IMR-90 (cell line): ENCODE data around the gene TRMO. TPM values are rescaled to one million over a fixed set of nuclear protein-coding genes. Genes with fewer than 3 reads are reported as not detected.

Experiments
- ATAC-seq: fragments of 200-7000 bp; cut with Tn5 transposase; 2 replicates; pipeline ENCODE4 v1.9.1; 2020; ENCODE audit warnings: low read depth, mild to moderate bottlenecking, moderate library complexity
- BruUV-seq: library from RNA; stranded (reverse); fragments of 400-500 nt; replicated peaks from 2 replicates; lab custom pipeline; 2021; lab: Mats Ljungman, UMichigan
- CTCF ChIA-PET: fragments of 300-600 bp; formaldehyde crosslinking; extraction: SDS; loops from one replicate; lab custom pipeline; 2021; ENCODE audit warnings: antibody characterized with exemption; lab: Yijun Ruan, JAX
- POLR2A ChIA-PET: fragments of 300-600 bp; sonication (Branson Sonifier 250); formaldehyde crosslinking; loops from one replicate; lab custom pipeline; 2022; ENCODE audit warnings: antibody characterized with exemption; ENCODE audit not compliant: unreplicated experiment; lab: Charles Lee
- DNase-seq: peaks from one replicate; pipeline ENCODE4 v3.0.0; 2013
- H2AFZ ChIP-seq: replicated peaks from 2 replicates; pipeline ENCODE3; 2013; ENCODE audit warnings: low read length, mild to moderate bottlenecking; ENCODE audit not compliant: poor library complexity
- H2AK5ac ChIP-seq: 2 replicates; pipeline ENCODE4 v1.6.1; 2013; ENCODE audit warnings: low read depth, low read length, inconsistent platforms
- H2AK9ac ChIP-seq: replicated peaks from 2 replicates; pipeline ENCODE3; 2013; ENCODE audit warnings: mild to moderate bottlenecking, low read depth, low read length, moderate library complexity; ENCODE audit not compliant: poor library complexity
- H2BK120ac ChIP-seq: 2 replicates; pipeline ENCODE4 v1.6.1; 2013; ENCODE audit warnings: low read depth, low read length, inconsistent platforms
- H2BK15ac ChIP-seq: 3 replicates; pipeline ENCODE4 v1.6.1; 2013; ENCODE audit warnings: low read depth, low read length, inconsistent platforms
- H2BK20ac ChIP-seq: 2 replicates; pipeline ENCODE4 v1.6.1; 2013; ENCODE audit warnings: low read depth, mild to moderate bottlenecking, inconsistent platforms, low read length, moderate library complexity
- H2BK5ac ChIP-seq: 2 replicates; pipeline ENCODE4 v1.6.1; 2013; ENCODE audit warnings: mild to moderate bottlenecking, low read depth, low read length, inconsistent platforms; ENCODE audit not compliant: poor library complexity, severe bottlenecking
- H3K14ac ChIP-seq: replicated peaks from 2 replicates; pipeline ENCODE4 v1.6.1; 2013; ENCODE audit warnings: low read depth, low read length, inconsistent platforms
- H3K18ac ChIP-seq: 2 replicates; pipeline ENCODE4 v1.6.1; 2013; ENCODE audit warnings: low read depth, low read length, control low read depth
- H3K23ac ChIP-seq: 2 replicates; pipeline ENCODE4 v1.6.1; 2013; ENCODE audit warnings: low read depth, low read length, inconsistent platforms
- H3K27ac ChIP-seq: 2 replicates; pipeline ENCODE4 v1.5.1; 2013; ENCODE audit warnings: mild to moderate bottlenecking, control low read depth, low read length; ENCODE audit not compliant: insufficient read depth
- H3K27me3 ChIP-seq: 2 replicates; pipeline ENCODE4 v1.6.1; 2013; ENCODE audit warnings: low read length; ENCODE audit not compliant: control insufficient read depth, insufficient read depth
- H3K36me3 ChIP-seq: 2 replicates; pipeline ENCODE4 v1.6.1; 2013; ENCODE audit warnings: low read length, mixed read lengths; ENCODE audit not compliant: control insufficient read depth, insufficient read depth
- H3K4ac ChIP-seq: 2 replicates; pipeline ENCODE4 v1.6.1; 2013; ENCODE audit warnings: low read depth, low read length, inconsistent platforms
- H3K4me1 ChIP-seq: 2 replicates; pipeline ENCODE4 v1.6.1; 2013; ENCODE audit warnings: low read length, mixed read lengths; ENCODE audit not compliant: control insufficient read depth, insufficient read depth
- H3K4me2 ChIP-seq: 2 replicates; pipeline ENCODE4 v1.6.1; 2013; ENCODE audit warnings: low read depth, mild to moderate bottlenecking, control low read depth, low read length, moderate library complexity
- H3K4me3 ChIP-seq: 2 replicates; pipeline ENCODE4 v1.5.1; 2013; ENCODE audit warnings: low read depth, mild to moderate bottlenecking, control low read depth, low read length, moderate library complexity; ENCODE audit not compliant: insufficient read depth
- H3K56ac ChIP-seq: 2 replicates; pipeline ENCODE4 v1.6.1; 2013; ENCODE audit warnings: low read length, inconsistent platforms; ENCODE audit not compliant: insufficient read depth; ENCODE audit errors: extremely low read depth
- H3K79me1 ChIP-seq, 2 experiments: 2 replicates each; pipeline ENCODE4 v1.6.1; 2013; ENCODE audit warnings: low read length in 2 of 2, inconsistent platforms in 1 of 2, low read depth in 1 of 2
- H3K9ac ChIP-seq: 2 replicates; pipeline ENCODE4 v1.6.1; 2013; ENCODE audit warnings: low read depth, low read length, control low read depth
- H3K9me1 ChIP-seq: 2 replicates; pipeline ENCODE4 v1.6.1; 2013; ENCODE audit warnings: low read length, inconsistent platforms; ENCODE audit not compliant: insufficient read depth
- H3K9me3 ChIP-seq: 2 replicates; pipeline ENCODE4 v1.6.1; 2013; ENCODE audit warnings: low read length; ENCODE audit not compliant: control insufficient read depth, insufficient read depth
- H4K20me1 ChIP-seq: 2 replicates; pipeline ENCODE4 v1.6.1; 2013; ENCODE audit warnings: low read length, inconsistent platforms; ENCODE audit not compliant: insufficient read depth
- H4K5ac ChIP-seq: 2 replicates; pipeline ENCODE4 v1.6.1; 2013; ENCODE audit warnings: mild to moderate bottlenecking, low read depth, low read length, control low read depth
- H4K8ac ChIP-seq, 2 experiments: 2 replicates each; pipeline ENCODE4 v1.6.1; 2013; ENCODE audit warnings: low read depth in 2 of 2, low read length in 2 of 2, control low read depth in 1 of 2, inconsistent platforms in 1 of 2
- H4K91ac ChIP-seq: 2 replicates; pipeline ENCODE4 v1.6.1; 2013; ENCODE audit warnings: low read depth, low read length, inconsistent platforms; ENCODE audit not compliant: insufficient read depth
- BHLHE40 ChIP-seq: fragments of 150-350 bp; IDR thresholded peaks from 2 replicates; pipeline ENCODE4 v1.6.1; 2016; ENCODE audit warnings: mild to moderate bottlenecking, low read depth, low read length
- FOS ChIP-seq: fragments of 150-350 bp; IDR thresholded peaks from 2 replicates; pipeline ENCODE4 v1.6.1; 2016; ENCODE audit warnings: low read depth, low read length
- MAFK ChIP-seq: IDR thresholded peaks from 2 replicates; pipeline ENCODE4 v1.6.1; 2012; ENCODE audit warnings: low read depth, low read length, improper control_type of control experiment
- MXI1 ChIP-seq: IDR thresholded peaks from 2 replicates; pipeline ENCODE4 v1.6.1; 2012; ENCODE audit warnings: low read depth, mild to moderate bottlenecking, low read length, moderate library complexity, borderline replicate concordance
- RFX5 ChIP-seq: IDR thresholded peaks from 2 replicates; pipeline ENCODE4 v1.8.0; 2012; ENCODE audit warnings: low read depth, mild to moderate bottlenecking, low read length, moderate library complexity
- SMC3 ChIP-seq: fragments of 150-350 bp; IDR thresholded peaks from 2 replicates; pipeline ENCODE4 v1.6.1; 2016; ENCODE audit warnings: low read depth, mild to moderate bottlenecking, antibody characterized with exemption, low read length, moderate library complexity
- WGBS, 2 experiments: methylation state at CpG; one replicate each; pipeline versions ENCODE4 v1.1.5 to v1.1.7; 2013; ENCODE audit warnings: missing lambda C conversion rate in 2 of 2; ENCODE audit not compliant: insufficient read length in 1 of 2; ENCODE audit errors: extremely low coverage in 2 of 2; 5-methylcytosine and 5-hydroxymethylcytosine counted together
- dilution Hi-C: fragments of 300-500 bp; cut with HindIII; formaldehyde crosslinking; loops from one replicate; pipeline ENCODE4 v1.14.3; 2018; ENCODE audit warnings: low sequenced_read_pairs; ENCODE audit not compliant: unreplicated experiment
- in situ Hi-C: fragments of 300-500 bp; cut with MboI; formaldehyde crosslinking; loops from 3 replicates; pipeline ENCODE4 v1.14.3; 2019; ENCODE audit warnings: low sequenced_read_pairs, inconsistent platforms, mixed read lengths
- intact Hi-C: fragments of 100-400 bp; cut with micrococcal nuclease; formaldehyde crosslinking; loops from 2 replicates; pipeline ENCODE4 v1.10.0; 2022
- polyA plus RNA-seq, 3 experiments: library from polyadenylated mRNA; depleted of rRNA; stranded (reverse); fragments of >200 nt; gene quantifications; 2 replicates each; pipeline ENCODE4 v1.2.3, GENCODE V29; 2012; ENCODE audit warnings: low replicate concordance in 1 of 3
- total RNA-seq: library from RNA; depleted of rRNA; stranded (reverse); fragments of >200 nt; gene quantifications from 2 replicates; pipeline ENCODE4 v1.2.3, GENCODE V29; 2012

Gene TRMO
- total and polyA plus RNA-seq, 2 of the 4 experiments (the other 2 are of a cell fraction), result 10.2 to 19.9 TPM

DNA sequence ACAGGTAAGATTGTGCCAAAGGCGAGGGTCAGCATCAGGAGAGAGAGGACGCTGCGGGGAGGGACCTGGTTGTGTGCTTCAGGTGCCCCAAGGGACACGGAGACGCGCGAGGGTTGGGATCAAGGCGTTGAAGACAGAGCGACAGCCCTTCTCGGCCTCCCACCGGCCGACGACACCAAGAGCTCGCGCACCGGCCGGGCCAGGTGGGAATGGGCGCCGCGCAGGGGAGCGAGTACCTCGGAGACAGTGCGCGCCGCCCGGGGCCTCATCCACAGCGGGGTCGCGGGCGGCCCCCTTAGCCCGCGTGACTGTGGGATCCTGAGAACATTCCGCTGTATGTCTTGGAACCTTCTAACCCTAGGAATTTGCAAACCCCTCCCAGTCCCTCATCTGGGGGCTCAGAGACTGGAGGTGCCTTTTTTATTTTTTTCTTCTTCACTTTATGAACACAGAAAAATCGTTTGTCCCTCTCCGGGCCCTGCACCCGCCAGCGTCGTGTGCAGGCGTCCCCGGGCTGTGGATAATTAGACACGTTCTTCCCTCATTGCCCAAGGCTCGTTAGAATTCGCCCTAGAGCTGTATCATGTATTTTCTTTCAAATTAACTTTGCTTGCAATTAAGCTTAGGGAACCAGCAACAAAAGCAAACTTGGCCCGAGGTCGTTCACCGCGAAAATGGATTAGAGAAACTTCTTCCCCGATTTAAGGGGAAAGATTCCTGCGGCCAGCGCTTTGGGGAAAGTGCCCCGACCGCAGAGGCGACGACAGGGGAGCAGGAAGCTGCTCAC lies 64.5 kb downstream of the TRMO start:
- Histone ChIP-seq H2AK9ac (no peak overlapping the region), H2AK5ac (no peak overlapping the region), H2BK120ac (no peak overlapping the region), H3K14ac (no peak overlapping the region), H2AFZ (no peak overlapping the region), H3K27ac (no peak overlapping the region), H4K5ac (no peak overlapping the region), H2BK20ac (no peak overlapping the region), H4K8ac (no peak overlapping the region), H3K4ac (no peak overlapping the region), H3K56ac (no peak overlapping the region), H3K23ac (peak overlapping the region; percentile 16; the same call in 1 of the 2 replicates), H3K18ac (no peak overlapping the region), H3K4me1 (0 out of 2 replicates have a peak, but pooled peaks cover 2% of the 10 kb centered on the region), H3K9ac (no peak overlapping the region), H3K79me1 (no peaks in the 10 kb centered on the region), H4K20me1 (no peaks in the 10 kb centered on the region), H4K91ac (no peak overlapping the region), H3K4me3 (no peak overlapping the region), H3K36me3 (no peaks in the 10 kb centered on the region; the same call in 1 of the 2 replicates), H3K27me3 (peaks cover 92% of the 10 kb centered on the region), H3K9me3 (peaks cover 21% of the 10 kb centered on the region), H2BK5ac (no peak overlapping the region), H3K4me2 (peak overlapping the region; percentile 46; the same call in 1 of the 2 replicates), H2BK15ac (no peak overlapping the region), H3K9me1 (no peaks in the 10 kb centered on the region; the same call in 1 of the 2 replicates)
- in situ Hi-C loops, result no loop called here
- ATAC-seq (no peak; the same call in 1 of the 2 replicates), DNase-seq (no peak)
- ChIA-PET CTCF (no interaction called here), POLR2A (interaction anchor here (0.5 kb wide), 1 partner anchor 198 kb away, joined by 3 read pairs; no protein-coding TSS in a partner anchor)
- WGBS, 2 experiments, result 7% methylated on average over 19 of the region's 54 CpGs; no CpG with 5 or more reads in 1 of the 2 experiments
- BruUV-seq, result no TSS peak
- dilution Hi-C loops, result no loop called here
- intact Hi-C loops, result no loop called here
- TF ChIP-seq BHLHE40, result no peak
- TF ChIP-seq SMC3, result no peak
- TF ChIP-seq FOS, result no peak
- no peak for TF ChIP-seq MAFK
- TF ChIP-seq MXI1, result no peak
- no peak for TF ChIP-seq RFX5
